Hepatic stellate cell (primary cell): Measurements from ENCODE around the gene TRIM45.
"Not testable (repeated sequence)": the region's sequence is repeated elsewhere in the genome, so short reads cannot be mapped to it uniquely, and the experiment has no call there.

Experiments
- DNase-seq: peaks from one replicate; pipeline ENCODE4 v3.0.0; 2011; ENCODE audit warnings: low spot score

TRIM45 gene, protein sequence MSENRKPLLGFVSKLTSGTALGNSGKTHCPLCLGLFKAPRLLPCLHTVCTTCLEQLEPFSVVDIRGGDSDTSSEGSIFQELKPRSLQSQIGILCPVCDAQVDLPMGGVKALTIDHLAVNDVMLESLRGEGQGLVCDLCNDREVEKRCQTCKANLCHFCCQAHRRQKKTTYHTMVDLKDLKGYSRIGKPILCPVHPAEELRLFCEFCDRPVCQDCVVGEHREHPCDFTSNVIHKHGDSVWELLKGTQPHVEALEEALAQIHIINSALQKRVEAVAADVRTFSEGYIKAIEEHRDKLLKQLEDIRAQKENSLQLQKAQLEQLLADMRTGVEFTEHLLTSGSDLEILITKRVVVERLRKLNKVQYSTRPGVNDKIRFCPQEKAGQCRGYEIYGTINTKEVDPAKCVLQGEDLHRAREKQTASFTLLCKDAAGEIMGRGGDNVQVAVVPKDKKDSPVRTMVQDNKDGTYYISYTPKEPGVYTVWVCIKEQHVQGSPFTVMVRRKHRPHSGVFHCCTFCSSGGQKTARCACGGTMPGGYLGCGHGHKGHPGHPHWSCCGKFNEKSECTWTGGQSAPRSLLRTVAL

GRCh38 chr1:117121589-117122329 lies at the start of gene TRIM45:
TSS of gene TRIM45 (minus strand) at chr1:117121749. CDS start at chr1:117121201, 548 bp downstream.
- DNase-seq: peak; percentile 97

DNA sequence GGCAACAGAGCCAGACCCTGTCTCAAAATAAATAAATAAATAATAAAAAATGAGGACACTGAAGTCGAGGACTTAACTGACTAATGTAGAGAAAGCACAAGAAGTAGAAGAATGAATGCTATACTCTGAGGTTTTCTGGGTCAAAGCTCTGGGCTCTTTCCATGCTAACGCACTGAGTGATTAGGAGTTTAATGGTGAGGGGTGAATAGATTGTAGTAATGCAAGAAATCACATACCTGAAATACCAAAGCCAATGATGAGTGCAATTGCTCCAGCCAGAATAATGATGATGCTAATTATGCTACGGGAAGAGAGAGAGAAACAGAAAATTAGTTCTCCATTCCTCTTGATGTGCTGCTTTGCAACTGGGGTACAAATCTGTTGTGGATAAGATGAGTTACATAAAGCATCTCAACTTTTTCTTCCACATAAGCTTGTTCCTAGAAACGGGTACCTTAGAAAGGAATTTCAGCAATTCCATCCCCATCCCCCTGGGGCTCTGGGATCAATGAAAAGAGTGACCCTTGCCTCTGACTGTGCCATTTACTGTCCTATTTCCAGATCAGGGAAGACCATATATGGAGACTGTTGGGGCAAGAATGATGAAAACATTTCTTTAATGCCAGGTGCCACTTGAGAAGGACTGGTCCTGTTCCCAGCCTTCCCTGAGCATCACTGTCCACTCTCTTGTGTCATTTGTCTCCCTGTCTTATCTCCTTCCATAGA lies 48.5 kb upstream of the TRIM45 start:
- DNase-seq: no peak

GRCh38 chr1:117167402-117167801 lies 45.9 kb upstream of the TRIM45 start:
- no peak for DNase-seq

- peak; percentile 33 for DNase-seq
Measured at GRCh38 chr1:117166076-117166475, 44.5 kb upstream of the TRIM45 start.

DNA sequence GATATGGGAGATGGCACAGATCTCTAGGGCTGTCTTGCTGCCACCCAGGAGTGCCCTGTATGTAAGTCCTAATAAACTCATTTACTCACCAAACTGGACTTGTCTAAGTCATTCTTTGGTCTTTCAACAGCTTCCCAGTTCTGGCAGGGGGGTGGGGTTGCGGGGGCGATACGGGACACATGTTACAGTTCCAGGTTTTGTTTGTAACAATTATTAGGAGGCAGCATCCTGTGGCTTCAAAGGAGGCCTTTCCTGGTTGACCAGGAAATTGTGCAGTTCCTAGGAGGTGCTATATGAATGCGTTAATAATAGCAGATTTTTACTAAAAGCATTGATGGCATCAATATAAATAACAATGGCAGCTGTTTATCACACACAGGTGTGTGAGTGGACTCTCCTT lies 42.7 kb upstream of the TRIM45 start:
- DNase-seq: no peak

- DNase-seq: no peak
Measured at GRCh38 chr1:117162816-117163215, 41.3 kb upstream of the TRIM45 start.

GRCh38 chr1:117161887-117162286 lies 40.3 kb upstream of the TRIM45 start:
- DNase-seq: no peak

DNA sequence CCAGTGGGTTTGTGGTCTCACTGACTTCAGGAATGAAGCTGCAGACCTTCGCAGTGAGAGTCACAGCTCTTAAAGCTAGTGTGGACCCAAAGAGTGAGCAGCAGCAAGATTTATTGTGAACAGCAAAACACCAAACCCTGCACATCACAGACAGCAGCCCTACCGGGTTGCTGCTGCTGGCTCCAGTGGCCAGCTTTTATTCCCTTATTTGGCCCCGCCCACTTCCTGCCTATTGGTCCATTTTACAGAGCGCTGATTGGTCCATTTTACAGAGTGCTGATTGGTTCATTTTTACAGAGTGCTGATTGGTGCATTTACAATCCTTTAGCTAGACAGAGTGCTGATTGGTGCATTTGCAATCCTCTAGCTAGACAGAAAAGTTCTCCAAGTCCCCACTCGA lies 29.8 kb upstream of the TRIM45 start:
- DNase-seq: not testable (repeated sequence)

DNA sequence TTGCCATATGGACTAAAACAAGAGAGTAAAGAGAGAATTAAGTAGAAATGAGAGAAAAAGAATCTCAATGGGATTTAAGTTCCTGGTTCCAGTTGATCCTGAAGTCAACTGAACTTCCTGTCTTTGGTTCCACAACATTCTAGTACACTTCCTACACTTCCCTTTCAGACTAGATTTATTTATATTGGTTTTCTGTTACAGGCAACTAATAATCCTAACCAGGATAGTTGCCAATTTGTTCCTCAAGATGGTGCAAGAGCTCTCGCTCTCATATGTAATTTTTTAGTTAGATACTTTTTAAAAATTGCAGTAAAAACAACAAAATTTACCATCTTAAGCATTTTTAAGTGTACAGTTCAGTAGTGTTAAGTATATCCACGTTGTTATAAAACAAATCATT lies 28.8 kb upstream of the TRIM45 start:
- DNase-seq: no peak

DNA sequence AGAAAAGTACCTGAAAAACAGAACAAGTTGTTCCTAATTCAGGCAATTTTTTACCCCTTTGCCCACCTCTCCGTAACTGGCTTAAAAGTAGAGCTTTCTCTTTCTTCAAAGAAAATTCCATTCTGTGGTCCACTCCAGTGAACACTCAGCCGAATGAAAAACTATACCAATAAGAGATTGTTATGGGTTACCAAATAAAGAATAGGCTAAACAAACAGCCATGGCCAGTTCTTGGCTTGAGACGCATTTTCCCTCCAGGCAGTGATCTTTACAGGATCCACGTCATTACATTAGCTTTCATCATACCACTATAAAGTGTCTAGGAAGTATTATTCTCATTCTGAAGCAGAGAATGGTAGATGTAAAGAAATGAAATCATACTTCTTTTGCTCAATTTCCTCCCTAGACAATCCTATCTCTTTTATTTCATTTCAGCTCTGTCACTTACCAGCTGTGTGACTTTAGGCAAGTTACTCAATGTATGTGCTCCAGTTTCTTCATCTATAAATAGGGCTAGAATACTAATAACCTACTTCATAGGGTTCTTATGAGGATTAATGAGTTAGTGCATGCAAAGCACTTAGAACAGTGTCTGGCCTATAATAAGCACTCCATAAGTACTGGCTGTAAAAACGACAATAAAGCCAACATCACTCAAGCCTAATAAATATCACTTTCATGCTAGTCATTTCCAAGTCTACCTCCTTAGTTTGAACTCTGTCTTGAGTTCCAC lies 26.5 kb upstream of the TRIM45 start:
- DNase-seq: no peak

- DNase-seq: no peak
Measured at GRCh38 chr1:117147341-117147831, 25.8 kb upstream of the TRIM45 start.

DNA sequence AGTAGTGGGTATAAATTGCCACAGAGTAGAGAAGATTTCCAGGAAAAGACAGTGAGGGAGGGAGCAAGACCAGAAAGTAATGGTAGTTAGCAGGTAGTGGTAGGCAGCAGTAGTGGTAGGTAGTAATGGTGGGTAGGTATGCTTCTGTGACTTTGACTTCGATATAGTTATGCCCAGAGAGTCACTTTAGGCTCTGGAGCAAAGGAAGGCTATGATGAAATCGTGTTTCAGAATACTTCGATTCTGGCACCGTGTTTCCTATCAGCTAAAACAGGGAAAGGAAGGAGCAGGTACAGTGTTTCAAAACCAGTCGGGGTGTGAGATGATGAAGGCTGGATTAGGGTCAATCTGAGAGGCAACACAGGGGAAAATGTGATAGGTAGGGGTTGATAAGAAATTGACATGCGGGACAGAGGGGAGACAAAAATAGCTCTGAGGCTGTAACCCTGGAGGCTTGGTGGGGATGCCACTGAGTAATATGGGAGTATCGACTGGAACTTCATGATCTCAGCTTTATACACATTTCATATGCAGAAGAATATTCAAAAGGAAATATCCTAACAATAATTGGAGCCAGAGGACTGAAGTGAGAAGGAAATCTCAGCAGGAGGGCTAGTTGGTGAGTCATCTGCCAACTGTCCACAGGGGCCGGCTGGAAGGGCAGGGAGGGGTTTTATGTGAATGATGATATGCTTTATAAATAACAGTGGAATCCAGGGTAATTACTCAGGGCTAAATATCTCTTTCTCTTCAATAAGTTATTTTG lies 25.2 kb upstream of the TRIM45 start:
- DNase-seq: peak; percentile 67

DNA sequence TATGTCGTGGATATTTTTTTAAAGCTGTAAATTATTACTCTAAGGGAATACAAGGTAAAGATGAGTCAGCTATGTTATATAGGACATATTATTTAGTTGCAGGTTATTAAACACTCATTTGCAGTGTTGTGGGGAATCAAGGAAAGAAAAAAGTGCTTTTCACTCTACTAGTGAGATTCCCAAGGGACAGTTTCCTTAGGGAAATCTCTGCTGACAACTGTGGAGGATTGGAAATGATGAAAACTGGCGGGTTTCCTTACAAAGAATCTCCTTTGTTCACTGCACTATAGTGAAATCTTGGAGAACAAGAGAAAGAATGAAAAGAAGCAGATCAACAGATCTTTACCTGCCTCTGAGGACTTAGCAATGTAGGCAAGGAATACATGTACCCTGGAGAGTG lies 24.5 kb upstream of the TRIM45 start:
- no peak for DNase-seq

DNA sequence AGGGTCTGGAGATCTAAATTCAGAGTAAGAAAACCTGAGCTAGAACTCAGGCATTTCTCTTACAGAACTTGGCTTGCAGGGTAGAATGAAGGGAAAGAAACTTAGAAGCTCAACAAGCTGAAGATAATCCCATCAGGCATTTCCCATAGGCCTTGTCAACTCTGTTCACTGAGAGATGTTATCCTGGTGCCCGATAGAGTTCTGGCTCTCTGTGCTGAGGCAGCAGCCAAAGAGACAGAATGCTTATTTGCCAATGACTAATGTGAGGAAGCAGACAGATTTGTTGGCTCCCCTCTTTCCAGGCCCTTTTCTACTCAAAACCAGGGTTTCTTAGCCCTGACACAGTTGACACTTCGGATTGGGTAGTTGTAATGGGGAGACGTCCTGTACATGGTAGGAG lies 22.3 kb upstream of the TRIM45 start:
- DNase-seq: no peak

DNA sequence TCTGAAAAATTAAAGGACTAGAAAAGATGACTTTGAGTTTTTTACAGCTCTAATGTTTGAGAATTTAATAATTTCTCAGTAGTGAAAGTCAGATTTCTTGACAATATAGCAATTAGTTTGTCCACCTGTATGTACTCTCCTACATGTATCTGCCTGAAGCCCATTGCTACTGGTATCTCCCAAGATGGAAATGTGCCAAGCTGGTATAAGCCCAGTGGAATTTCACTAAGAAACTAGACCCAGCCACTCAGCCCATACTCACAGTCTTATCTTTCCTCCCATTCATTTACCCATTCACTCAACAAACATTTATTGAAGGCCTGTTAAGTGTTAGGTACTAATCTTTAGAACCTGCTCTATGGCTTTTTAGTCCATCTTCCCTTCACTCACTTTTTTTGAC lies 21.6 kb upstream of the TRIM45 start:
- DNase-seq: no peak

DNA sequence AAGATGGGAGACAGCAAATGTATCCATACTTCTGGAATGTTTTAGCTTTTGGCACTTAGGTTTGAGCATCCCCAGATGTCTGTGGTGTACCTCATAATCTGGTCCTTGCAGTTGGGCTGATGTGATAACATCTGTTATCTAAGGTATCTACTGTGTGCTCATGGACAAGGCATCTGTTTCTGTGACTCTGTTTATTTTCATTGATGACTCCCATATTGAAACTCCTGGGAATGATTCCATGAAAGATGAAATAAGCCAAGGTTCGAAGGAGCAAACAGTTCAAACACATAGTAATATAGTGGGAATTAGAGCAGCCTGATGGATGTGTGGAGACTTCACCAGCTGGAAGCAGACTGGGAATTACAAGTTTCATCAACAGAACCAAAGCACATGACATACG lies 20.7 kb upstream of the TRIM45 start:
- peak; percentile 43 for DNase-seq

- no peak for DNase-seq
Measured at GRCh38 chr1:117138561-117138960, 17.0 kb upstream of the TRIM45 start.

DNA sequence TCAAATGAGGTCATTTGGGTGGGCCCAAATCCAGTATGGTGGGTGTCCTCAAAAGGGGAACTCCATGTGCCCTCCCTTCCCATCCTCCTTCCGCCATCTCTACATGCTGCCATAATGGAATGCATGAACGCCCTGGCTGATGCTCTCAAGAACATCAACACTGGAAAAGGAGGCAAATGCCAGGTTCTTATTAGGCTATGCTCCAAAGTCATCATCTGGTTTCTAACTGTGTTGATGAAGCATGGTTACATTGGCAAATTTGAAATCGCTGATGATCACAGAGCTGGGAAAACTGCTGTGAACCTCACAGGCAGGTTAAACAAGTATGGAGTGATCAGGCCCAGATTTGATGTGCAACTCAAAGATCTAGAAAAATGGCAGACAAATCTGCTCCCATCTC lies 16.6 kb upstream of the TRIM45 start:
- DNase-seq: no peak

DNA sequence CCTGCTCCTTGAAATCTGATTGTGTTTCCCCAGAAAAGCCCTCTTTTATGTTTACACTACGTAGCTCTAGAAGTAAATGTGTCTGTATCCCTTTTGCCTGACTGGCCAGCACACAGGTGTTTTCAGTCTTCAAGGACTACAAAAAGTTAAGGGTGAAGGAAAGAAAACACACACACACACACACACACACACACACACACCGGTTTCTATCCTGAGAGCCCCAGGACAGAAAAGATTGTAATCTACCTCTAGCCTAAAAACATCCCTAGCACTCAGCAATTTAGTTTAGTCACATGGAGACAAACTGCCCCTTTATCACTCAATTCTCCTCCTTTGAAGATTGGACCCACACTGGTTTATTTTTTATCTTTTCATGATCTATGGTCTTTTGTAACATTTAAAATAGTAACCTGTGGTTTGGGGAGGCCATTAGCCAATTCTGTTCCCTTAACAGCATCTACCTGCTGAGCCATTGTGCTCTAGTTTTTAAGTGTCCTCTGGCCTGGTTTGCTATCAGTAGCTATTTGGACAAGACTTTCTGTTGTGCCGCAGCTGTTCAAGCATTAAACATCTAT lies 15.8 kb upstream of the TRIM45 start:
- no peak for DNase-seq

- no peak for DNase-seq
Measured at GRCh38 chr1:117136749-117137148, 15.2 kb upstream of the TRIM45 start.
